Pancreas (tissue), 10 donors: ENCODE data around the gene SERPINB1. TPM values are rescaled to one million over a fixed set of nuclear protein-coding genes. Genes with fewer than 3 reads are reported as not detected.

Experiments
- ATAC-seq, 4 donors: fragments of 200-7000 bp; cut with Tn5 transposase; one replicate each; pipeline versions ENCODE4 v1.8.0 to v1.9.1; 2020; ENCODE audit warnings: mild to moderate bottlenecking in 4 of 4, moderate library complexity in 4 of 4
- DNase-seq, 6 donors: peaks; one replicate each; pipeline ENCODE4 v3.0.0-alpha.2; 2020
- FAIRE-seq: peaks from 2 replicates; lab custom pipeline; 2012; peaks lifted over from hg19 to GRCh38; lab: Jason Lieb, UNC
- H3K27ac ChIP-seq, 4 donors: fragments of 200-600 bp; sonication (generic); 1 replicate in 3 of 4; 2 replicates in 1 of 4; pipeline versions ENCODE4 v1.5.0 to v1.8.0; 2020
- H3K27me3 ChIP-seq, 4 donors: fragments of 200-600 bp; one replicate each; pipeline ENCODE4 v1.8.0; 2021
- H3K36me3 ChIP-seq, 3 donors: fragments of 200-600 bp; sonication (generic) in 1 of 3; one replicate each; pipeline versions ENCODE4 v1.5.0 to v1.8.0; 2020 to 2021
- H3K4me1 ChIP-seq, 3 donors: fragments of 200-600 bp; one replicate each; pipeline ENCODE4 v1.8.0; 2021
- H3K4me3 ChIP-seq, 4 donors: fragments of 200-600 bp; sonication (generic) in 2 of 4; one replicate each; pipeline versions ENCODE4 v1.5.0 to v1.8.0; 2020 to 2021
- H3K9me3 ChIP-seq, 4 donors: fragments of 200-600 bp; one replicate each; pipeline ENCODE4 v1.8.0; 2021
- WGBS, 2 donors: extraction: QIAGEN DNeasy Blood & Tissue Kit; methylation state at CpG; one replicate each; pipeline ENCODE4 v1.1.7; 2013; 5-methylcytosine and 5-hydroxymethylcytosine counted together
- intact Hi-C, 3 donors: fragments of 100-400 bp; cut with DNase I; formaldehyde crosslinking; loops; one replicate each; pipeline versions ENCODE4 v1.11.1 to v1.14.2; 2022
- polyA plus RNA-seq, 2 donors: library from polyadenylated mRNA; stranded (reverse); fragments of 200-250 nt; gene quantifications; one replicate each; pipeline ENCODE4 v1.2.3, GENCODE V29; 2013
- total RNA-seq, 6 donors: library from RNA; stranded (reverse); fragmentation: NEBNext Ultra II Directional in 4 of 6; extraction: Animal tissue kit (Norgen Biotek cat#: 25700) in 4 of 6; gene quantifications; one replicate each; pipeline versions ENCODE4 v1.2.1 to v1.2.4, GENCODE V29; 2021 to 2023
- TF ChIP-seq, protein P1 (sequence below), 4 donors: fragments of 200-600 bp; sonication (generic) in 3 of 4; IDR thresholded peaks; one replicate each; pipeline versions ENCODE4 v1.5.0 to v1.8.0; 2021; ENCODE audit warnings: antibody characterized with exemption in 4 of 4
- donor health status: healthy with polysubstance abuse.
- donor health status: DM: no; HTN: no; CAD: no; lungs with moderate emphysema.
- donor health status: DM: no; HTN: no; CAD: no.
- donor health status: control.
- donor health status: control.
- donor health status: Bipolar disorder and iron deficiency.
- donor health status: DM: yes; HTN: yes; CAD: no.
- donor health status: DM: no; HTN: no; CAD: no.
- donor health status: DM: no; HTN: no; CAD: no.
- donor health status: DM: yes; HTN: yes; CAD: no.

Gene SERPINB1
- total and polyA plus RNA-seq, 8 donors: 68.1 to 285 (median 157) TPM

DNA sequence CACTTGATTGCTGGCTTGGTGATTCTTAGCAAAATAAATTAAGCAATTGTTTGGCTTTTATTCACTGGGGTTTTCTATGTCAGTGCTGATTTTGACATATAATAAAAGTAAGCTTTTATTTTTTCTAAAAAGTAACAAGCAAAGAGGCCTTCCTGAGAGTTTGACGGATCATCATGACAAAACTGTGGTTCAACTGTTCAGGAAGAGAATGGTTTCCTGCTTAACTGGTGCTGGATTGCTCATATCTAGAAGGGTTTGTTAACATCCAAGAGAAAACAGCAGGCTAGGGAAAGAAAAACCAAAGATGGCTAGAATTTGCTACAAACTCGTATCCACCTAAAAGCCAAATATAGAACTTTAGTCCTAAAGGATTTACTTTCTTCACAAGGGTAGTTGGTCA is 21.2 kb downstream of the SERPINB1 start:
- intact Hi-C loops: no loop called here
- Histone ChIP-seq H3K4me1 (peaks cover 3 to 17% (median 16%) of the 10 kb centered on the region in 3 donors), H3K9me3 (no peaks in the 10 kb centered on the region), H3K27me3 (no peaks in the 10 kb centered on the region), H3K4me3 (no peak overlapping the region), H3K27ac (no peak overlapping the region), H3K36me3 (no peaks in the 10 kb centered on the region)
- FAIRE-seq (no peak), ATAC-seq (no peak), DNase-seq (no peak)
- WGBS, 2 donors: 68 to 91% methylated on average over 2 of the region's 2 CpGs
- TF ChIP-seq, protein P1, sequence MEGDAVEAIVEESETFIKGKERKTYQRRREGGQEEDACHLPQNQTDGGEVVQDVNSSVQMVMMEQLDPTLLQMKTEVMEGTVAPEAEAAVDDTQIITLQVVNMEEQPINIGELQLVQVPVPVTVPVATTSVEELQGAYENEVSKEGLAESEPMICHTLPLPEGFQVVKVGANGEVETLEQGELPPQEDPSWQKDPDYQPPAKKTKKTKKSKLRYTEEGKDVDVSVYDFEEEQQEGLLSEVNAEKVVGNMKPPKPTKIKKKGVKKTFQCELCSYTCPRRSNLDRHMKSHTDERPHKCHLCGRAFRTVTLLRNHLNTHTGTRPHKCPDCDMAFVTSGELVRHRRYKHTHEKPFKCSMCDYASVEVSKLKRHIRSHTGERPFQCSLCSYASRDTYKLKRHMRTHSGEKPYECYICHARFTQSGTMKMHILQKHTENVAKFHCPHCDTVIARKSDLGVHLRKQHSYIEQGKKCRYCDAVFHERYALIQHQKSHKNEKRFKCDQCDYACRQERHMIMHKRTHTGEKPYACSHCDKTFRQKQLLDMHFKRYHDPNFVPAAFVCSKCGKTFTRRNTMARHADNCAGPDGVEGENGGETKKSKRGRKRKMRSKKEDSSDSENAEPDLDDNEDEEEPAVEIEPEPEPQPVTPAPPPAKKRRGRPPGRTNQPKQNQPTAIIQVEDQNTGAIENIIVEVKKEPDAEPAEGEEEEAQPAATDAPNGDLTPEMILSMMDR (IDR thresholded peaks at IDR 0.05): no peak

DNA sequence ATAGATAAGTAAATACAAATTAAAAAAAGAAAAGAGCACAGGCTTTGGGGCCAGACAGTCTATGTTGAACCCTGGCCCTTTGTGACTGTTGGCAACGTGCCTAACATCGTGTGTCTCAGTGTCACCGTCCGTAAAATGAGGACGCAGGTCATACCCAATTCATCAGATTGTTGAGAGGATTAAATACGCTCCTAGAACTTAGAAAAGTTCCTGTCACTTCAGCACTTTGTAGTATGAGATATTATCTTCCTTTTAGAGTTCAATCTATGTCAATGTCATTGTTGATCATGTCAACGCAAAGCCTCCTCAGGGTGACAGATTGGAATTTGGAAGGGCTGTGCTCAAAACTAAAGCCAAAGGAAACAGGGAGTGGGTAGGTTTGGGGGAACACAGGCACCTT is 21.7 kb downstream of the SERPINB1 start:
- Histone ChIP-seq H3K27ac (no peak overlapping the region), H3K4me1 (peaks cover 3 to 17% (median 16%) of the 10 kb centered on the region in 3 donors), H3K36me3 (no peaks in the 10 kb centered on the region), H3K27me3 (no peaks in the 10 kb centered on the region), H3K9me3 (no peaks in the 10 kb centered on the region), H3K4me3 (no peak overlapping the region)
- no peak for ATAC-seq
- TF ChIP-seq, protein P1 (IDR thresholded peaks at IDR 0.05): no peak
- DNase-seq: no peak
- no peak for FAIRE-seq
- intact Hi-C loops: no loop called here
- 73 to 77% methylated on average over 7 of the region's 7 CpGs for WGBS, 2 donors

DNA sequence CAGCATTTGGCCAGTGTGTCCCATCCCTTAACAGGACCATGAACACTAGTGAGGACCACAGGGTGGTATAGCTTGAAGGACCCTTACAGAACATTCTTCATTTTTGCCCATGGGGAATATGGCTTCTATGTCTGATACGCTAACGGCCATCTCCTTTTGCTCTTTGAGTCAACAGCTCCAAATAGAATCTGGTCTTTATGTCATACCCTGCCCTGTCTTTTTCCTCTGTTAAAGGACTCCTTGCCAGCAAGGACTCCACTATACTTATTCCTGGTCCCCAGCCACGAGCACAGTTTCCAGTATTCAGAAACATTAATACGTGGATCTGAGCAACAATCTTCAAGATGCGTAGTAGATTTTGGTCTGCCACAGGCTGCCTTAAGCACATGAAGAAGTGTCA is 22.5 kb downstream of the SERPINB1 start:
- Histone ChIP-seq H3K27ac (peak overlapping the region in 3 of 4 donors; percentile 54 to 82 (median 66)), H3K4me3 (no peak overlapping the region), H3K36me3 (no peaks in the 10 kb centered on the region), H3K27me3 (no peaks in the 10 kb centered on the region), H3K4me1 (peaks cover 3 to 17% (median 16%) of the 10 kb centered on the region in 3 donors), H3K9me3 (no peaks in the 10 kb centered on the region)
- no peak for DNase-seq
- 87 to 96% methylated on average over 5 of the region's 5 CpGs for WGBS, 2 donors
- intact Hi-C loops: no loop called here
- FAIRE-seq: no peak
- TF ChIP-seq, protein P1 (IDR thresholded peaks at IDR 0.05): no peak
- ATAC-seq: peak in 2 of 4 donors; percentile 7 to 8

DNA sequence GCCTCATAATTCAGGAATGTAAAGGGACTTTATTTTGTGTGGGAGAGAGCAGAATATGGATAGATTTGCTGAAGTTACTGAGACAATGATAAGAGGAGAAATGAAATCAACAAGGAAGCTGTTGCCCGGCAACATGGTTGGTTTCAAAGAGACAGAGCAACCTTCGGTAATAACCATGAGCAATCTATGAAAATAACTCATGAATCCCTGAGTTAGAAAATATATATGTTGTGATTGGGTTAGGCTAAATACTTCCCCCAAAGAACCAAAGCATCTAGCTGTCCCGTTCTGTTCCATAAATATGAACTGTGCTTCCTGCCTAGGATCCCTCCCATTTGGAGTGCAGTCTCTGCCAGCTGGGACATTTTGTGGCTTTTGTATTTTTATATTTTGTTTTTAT is 23.1 kb downstream of the SERPINB1 start:
- 11 to 15% methylated on average over 3 of the region's 3 CpGs for WGBS, 2 donors
- no peak overlapping the region for H3K4me3 ChIP-seq
- H3K36me3 ChIP-seq: no peaks in the 10 kb centered on the region
- no peaks in the 10 kb centered on the region for H3K27me3 ChIP-seq
- H3K4me1 ChIP-seq: peaks cover 3 to 17% (median 16%) of the 10 kb centered on the region in 3 donors
- TF ChIP-seq, protein P1 (IDR thresholded peaks at IDR 0.05): no peak
- FAIRE-seq (no peak), ATAC-seq (peak; percentile 65 to 82 (median 78)), DNase-seq (no peak)
- intact Hi-C loops: no loop called here
- no peaks in the 10 kb centered on the region for H3K9me3 ChIP-seq
- peak overlapping the region; percentile 54 to 82 (median 70) for H3K27ac ChIP-seq

DNA sequence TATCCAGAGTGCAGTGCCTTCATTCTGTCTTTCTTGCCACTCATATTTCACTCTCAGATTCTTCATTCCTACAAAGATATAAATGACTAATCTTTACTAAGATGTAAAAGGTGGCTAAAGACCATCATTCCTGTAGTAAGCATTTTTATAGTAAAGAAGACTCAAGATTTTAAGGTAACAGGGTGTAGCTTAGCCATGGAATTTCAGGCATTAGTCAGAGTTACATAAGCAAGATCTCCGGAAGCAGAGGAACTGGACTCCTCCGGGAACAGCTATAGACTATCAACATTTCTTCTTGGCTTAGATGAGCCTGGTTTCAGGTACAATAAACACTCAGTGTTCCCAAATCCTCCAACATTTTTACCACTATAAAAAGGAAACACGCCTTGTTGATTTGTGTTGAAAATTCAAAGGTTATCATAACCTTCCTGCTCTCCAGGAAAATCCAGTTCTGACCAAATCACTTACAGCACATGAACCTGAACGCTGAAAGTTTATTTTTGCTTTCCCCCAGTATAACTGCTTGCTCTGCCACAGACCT is 23.7 kb downstream of the SERPINB1 start:
- no peak overlapping the region for H3K4me3 ChIP-seq
- TF ChIP-seq, protein P1 (IDR thresholded peaks at IDR 0.05): no peak
- peaks cover 3 to 17% (median 16%) of the 10 kb centered on the region in 3 donors for H3K4me1 ChIP-seq
- WGBS, 2 donors: 4% methylated on average over 4 of the region's 4 CpGs
- H3K36me3 ChIP-seq: no peaks in the 10 kb centered on the region
- ATAC-seq: peak; percentile 82 to 92 (median 89)
- intact Hi-C loops: no loop called here
- no peaks in the 10 kb centered on the region for H3K27me3 ChIP-seq
- H3K9me3 ChIP-seq: no peaks in the 10 kb centered on the region
- no peak for DNase-seq
- FAIRE-seq: peak; percentile 86
- H3K27ac ChIP-seq: peak overlapping the region; percentile 54 to 82 (median 70)
